OCI-M1 (cell line): ENCODE results near the gene STARD4.
A peak's percentile ranks its signal among the peaks of the same experiment; 100 is the strongest.

Experiments used
- DNase-seq: peaks from one replicate; lab custom pipeline; 2025; lab: John Stamatoyannopoulos, UW

STARD4 gene, protein sequence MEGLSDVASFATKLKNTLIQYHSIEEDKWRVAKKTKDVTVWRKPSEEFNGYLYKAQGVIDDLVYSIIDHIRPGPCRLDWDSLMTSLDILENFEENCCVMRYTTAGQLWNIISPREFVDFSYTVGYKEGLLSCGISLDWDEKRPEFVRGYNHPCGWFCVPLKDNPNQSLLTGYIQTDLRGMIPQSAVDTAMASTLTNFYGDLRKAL

DNA sequence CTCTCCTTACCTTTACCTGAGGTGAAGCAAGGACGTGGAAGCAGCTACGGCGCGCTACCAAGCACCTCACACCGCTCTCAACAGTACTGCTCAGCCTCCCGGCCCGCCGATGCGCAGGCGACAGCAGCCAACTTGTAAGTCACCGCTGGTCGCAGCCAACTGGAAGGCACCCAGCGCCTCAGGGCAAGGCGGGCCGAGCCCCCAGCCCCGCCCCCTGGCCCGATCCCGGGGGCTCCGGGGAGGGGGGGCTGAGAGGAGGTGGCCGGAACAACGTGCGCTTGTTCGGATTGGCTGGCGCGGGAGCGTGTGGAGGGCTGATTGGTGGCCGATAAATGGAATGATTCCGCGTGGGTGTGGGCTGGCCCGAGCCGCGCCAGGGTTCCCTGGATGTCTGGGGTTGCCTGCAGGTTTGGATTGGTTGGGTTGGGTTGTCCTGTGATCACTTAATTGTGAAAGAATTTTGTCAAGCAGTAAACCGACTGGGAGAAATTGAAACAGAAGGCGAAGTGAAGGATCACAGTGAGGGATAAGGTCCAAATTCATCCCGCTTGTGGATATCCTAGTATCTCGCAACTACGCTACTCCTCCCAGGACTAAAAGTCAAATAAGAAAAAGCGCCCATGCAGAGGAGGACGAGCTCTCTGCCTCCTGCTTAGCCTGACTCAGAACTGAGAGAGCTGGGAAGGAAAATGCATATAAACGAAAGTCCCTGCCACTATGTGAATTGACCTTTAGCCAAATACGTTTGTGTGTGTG is at the start of gene STARD4:
Gene STARD4 (minus strand): TSS at position 161 of the 756 bp plus-strand sequence. CDS start 5,102 bp downstream, outside the sequence.
- peak; percentile 97 for DNase-seq

DNA sequence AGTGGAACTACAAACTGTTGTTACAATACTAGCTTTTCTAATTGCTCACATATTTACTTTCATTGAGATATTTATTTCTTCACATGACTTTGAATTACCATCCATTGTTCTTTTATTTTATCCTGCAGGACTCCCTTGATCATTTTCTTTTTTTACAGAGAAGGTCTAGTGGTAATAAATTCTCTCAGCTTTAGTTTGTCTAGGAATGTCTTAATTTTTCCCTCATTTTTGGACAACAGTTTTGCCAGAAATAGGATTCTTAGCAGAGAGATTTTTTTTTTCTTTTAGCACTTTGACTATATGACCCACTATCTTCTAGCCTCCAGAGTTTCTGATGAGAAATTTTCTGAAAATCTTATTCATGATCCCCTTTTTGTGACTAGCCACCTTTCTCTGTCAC is 47.3 kb upstream of the STARD4 start:
- no peak for DNase-seq

DNA sequence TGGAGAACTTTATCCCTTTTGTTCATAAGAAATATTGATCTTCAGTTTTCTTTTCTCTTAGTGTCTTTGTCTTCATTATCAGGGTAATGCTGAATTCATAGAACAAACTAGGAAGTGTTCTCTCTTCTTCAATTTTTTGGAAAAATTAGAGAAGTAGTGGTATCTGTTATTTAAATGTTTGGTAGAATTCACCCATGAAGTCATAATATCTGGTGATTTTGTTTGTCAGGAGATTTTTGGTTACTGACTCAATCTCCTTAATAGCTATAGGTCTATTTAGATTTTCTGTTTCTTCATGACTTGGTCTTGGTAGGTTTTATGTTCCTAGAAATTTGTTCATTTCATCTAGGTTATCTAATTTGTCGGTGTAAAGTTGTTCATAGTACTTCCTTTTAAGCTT is 45.4 kb upstream of the STARD4 start:
- DNase-seq, result no peak

DNA sequence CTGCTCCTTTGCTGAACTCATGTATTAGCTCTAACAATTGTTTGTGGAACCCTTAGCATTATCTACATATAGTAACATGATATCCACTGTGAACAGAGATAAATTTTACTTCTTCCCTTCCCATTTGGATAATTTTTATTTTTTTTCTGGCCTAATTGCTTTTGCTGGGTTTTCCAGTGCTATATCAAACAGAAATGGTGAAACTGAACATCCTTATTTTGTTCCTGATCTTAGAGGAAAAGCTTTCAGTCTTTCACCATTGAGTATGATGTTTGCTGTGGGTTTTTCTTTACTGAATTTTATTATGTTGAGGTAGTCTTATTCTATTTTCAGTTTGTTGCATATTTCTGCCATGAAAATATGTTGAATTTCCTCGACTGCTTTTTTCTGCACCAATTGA is 44.8 kb upstream of the STARD4 start:
- no peak for DNase-seq

DNA sequence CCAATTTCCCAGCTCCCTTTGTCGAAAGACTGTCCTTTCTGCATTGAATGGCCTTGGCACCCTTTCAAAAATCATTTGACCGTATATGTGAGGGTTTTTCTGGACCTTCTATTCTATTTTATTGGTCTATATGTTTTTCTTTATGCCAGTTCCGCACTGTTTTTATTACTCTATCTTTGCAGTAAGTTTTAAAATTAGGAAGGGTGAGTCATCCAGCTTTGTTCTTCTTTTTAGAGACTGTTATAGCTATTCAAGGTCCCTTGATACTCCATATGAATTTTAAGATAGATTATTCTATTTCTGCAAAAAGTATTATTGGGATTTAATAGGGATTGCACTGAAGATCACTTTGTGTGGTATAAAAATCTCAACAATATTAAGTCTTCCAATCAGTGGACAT is 44.2 kb upstream of the STARD4 start:
- DNase-seq, result no peak

DNA sequence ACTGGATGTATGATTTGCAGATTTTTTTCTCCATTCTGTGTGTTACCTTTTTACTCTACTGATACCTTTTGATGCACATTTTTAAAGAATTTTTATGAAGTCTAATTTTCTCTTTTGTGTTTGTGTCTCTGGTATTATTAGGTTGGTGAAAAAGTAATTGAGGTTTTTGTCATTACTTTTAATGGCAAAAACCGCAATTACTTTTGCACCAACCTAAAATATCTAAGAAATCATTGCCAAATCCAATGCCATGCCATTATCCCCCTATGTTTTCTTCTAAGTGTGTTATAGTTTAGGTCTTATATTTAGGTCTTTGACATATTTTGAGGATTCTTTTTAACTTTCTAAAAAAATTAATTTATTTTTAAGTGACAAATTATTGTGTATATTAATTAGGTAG is 43.4 kb upstream of the STARD4 start:
- DNase-seq, result no peak

DNA sequence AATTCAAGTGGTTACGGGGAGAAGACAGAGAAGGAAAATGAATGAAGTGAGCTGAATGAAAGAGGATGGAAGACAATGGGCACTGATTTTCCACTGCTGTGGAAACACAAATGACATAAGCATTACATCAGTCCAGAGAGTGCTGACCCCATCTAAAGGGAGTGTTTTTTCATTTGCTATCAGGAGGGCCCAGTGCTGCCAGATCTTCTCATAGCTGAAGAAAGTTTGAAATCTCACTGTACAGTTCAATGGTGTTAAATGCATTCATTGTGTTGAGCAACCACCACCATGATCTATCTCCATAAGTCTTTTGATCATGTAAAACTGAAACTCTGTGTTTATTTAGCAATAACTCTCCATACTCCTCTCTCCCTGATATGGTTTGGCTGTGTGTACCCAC is 41.5 kb upstream of the STARD4 start:
- peak; percentile 8 for DNase-seq

DNA sequence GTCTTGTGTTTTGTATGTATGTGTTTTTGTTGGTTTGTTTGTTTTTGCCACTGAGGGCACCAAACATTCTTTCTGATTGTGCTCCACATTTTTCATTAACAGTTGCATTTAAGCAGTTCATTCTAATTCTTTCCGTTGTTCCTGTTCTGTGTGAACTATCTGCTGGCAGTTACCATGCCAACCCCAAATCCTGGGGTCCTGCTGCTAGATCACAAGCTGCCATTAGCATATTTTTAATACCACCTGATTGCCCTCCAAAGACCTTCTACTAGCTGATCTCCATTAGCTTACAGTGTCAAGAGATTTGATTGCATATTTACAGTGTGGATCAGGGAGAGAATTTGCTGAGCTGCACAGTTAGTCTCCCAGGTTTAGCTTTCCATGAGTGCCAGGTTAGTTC is 40.6 kb upstream of the STARD4 start:
- DNase-seq, result no peak

DNA sequence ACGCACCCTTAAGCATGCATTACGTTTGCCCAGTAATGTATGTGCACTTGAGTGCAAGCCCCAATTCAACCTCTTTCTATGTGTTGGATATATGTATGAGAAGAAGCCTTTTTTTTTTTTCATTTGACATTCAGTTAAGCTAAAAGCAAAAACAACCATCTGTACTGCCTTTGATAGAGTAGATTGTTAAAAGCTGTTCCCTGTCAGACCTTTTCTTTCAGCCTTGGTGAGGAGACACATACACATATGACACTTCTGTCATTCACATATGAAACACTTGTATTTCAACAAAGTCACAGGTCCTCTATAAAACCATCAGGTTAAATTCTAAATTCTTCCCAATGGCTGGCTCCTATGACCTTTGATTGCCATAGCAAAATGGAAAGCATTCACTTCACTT is 40.2 kb upstream of the STARD4 start:
- no peak for DNase-seq

DNA sequence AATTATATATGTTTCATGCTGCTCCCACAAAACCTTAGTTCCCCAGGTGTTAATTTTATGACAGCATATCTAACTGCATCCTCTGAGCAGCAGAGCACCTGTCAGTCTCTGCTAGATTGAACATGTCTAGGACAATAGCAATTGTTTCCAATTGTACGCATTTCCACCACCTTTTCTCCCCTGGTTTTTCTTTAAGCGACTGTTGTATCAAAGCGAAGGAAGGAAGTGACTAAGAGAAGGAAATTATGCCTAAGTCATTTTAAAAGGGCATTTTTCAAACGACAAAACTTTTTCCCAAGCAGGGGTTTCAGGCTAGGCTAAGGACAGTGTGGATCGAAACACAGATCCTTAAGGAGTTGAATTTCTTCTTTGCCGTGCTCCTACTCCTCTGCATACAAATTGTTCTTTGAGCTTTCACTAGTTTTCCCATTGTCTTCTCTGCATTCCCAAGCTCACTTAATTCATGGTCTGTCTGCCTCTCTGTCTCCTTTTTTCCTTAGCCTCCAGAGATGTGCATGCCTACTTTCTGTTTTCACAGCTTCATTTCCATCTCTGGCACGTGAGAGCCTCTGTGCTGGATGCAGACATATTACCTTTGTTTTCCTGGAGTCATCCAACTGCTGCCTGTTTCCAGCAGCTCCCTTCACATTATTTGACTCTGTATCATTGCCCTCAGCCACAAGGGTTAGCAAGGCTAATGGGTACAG is 39.4 kb upstream of the STARD4 start:
- no peak for DNase-seq

DNA sequence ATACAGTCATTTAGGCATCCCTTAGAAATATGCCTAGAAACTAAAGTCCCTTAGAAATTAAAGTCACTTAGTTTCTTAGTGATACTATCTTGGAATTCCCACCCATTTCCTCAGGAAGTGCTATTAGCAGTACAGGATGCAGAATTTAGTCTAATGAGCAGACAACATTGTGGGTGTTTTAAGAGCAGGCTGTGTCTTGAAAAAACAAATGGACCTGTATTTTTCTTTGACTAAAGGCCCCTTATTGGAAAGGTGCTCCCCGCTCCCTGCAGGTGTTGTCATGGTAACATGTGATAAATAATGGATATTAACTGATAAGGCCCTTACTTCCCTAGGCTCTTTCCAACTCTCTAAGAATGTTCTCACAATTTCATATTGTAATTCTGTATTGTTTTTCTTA is 38.8 kb upstream of the STARD4 start:
- no peak for DNase-seq

DNA sequence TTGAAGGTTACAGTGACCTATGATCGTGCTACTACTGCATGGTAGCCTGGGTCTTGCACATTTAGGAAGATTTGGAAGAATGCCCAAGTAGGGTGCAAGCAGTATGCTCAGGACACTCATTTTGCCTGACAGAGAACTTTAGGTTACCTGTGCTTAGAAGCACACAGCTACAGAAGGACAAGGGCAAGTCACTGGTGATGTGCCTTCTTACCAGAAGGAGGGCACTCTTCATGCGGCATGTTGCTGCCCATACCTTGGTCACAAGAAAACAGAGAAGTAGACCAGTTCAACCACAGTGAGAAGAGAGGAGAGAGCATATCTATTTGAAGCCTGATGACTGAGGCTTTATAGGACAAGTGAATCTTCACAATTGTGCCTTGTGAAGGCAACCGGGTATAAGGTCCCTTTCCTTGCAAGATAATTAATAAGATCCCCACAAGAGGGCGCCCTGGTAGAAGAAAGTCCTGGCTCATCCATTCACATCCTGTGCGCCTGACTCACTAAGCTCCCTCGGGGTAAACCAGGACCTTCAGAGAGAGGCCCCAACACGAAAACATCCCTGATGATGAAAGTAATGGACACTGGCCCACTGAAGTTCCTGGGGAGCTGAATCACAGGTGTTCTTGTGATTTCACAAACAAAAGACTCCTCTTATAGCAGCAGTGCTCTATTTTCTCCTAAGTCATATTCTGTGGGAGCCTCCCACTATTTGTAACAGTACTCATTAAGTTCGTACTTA is 38.1 kb upstream of the STARD4 start:
- peak; percentile 89 for DNase-seq

DNA sequence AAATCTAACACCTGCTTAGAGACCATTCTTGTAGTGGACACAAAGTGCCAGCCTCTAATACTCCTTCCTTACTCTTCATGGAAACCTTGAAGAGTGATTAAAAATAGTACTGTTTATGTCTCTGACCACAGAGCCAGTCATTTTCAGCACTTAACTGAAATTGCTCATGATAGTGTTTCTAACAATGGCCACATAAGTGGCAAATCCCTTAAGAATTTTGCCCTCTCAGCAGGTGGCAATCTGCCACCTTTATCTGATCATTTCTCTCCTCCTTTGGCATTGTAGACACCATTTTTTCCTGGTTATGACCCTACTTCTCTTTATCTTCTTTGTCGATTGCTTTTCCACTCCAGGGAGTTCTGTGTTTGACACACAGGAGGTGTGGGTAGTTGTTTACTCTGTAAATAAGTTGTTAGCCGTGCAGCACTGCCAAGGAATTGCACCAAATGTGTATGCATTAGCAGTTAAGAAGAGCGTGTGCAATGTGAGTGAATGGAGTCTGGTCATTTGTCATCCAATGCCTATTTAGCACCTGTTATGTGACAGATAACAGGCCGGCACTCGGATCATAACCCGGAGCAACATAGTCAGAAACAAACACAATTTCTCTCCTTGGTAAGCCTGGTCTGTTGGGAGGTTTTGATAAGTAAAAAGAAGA is 36.8 kb upstream of the STARD4 start:
- no peak for DNase-seq

DNA sequence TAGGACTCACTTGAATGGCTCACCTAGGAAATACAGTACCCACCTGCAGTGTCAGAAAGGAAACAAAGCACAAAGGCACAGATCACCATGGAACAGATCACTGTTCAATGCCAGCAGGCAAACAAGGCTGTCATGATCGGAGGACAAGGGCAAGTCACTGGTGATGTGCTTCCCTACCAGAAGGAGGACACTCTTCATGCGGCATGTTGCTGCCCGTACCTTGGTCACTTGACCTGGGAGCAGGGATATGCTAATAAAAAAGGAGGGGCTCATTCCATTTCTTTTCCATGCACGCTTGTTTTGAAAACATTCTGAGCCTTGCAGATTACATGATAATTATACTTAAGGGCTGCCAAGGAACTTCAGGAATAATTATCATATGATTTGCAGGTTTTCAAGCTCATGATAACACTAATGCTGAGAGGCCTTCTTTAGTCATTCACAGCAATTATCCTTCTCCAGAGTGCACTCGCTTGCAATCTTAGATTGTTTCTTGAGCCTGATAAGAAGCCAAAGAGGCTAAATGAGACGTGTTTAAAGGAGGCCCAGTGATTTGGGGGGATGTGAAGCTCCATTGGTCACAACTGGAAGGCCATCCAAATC is 36.1 kb upstream of the STARD4 start:
- DNase-seq, result no peak

DNA sequence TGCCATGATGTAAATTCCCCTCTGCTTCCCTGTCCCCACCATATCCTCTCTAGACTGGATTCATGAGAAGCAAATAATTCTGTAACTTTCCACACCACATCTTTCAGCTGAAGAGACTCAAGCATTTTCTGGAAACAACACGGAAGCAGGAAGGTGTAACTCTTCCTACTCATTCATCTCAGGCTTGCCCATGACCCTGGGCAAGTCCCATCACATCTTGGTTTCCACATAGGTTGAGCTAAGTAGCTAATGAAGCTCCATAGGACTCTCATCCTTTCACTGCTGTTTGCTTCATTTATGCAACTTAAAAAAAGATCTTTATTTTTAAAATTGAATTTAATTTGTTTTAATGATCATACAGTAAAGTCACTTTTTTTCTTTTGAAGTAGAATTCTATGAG is 32.7 kb upstream of the STARD4 start:
- DNase-seq, result no peak

DNA sequence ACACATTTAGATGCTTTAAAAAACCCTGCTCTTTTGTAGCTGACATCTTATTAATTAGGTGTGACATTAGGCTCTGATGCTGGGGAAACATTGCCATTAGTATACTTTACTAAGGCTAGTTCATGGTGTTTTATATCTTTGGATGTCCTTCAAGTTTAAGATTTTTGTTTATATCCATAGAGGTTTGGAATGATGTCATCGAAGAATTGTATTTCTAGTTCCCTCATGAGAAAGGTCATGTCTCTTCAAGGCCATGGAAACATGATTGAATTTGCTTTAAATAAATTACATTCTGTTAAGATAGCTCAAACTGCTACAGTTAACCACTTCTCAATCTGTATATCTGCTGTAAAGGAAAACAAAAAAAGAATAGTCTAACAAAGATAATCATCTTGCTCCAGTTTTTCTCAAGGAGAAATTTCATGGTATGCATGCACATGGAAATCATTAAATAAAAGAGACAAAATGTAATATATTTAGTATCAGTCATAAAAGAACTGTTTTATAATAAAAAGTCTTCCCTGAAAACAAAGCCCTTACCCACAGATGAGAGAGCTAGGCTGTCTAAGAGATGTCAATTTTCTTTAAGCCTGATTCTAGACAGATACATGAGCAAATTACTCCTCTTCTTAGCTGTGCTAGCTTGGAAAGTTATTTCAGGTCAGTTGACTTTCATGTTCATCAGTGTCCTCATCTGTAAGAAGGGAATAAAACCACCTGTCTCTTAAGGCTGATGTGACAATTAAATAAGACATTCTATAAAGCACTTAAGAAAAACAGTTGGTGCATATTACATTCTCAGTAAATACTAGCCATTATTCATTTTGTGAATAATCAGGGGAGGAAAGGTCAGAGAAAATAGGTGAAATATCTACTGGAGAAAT is 25.0 kb upstream of the STARD4 start:
- no peak for DNase-seq

DNA sequence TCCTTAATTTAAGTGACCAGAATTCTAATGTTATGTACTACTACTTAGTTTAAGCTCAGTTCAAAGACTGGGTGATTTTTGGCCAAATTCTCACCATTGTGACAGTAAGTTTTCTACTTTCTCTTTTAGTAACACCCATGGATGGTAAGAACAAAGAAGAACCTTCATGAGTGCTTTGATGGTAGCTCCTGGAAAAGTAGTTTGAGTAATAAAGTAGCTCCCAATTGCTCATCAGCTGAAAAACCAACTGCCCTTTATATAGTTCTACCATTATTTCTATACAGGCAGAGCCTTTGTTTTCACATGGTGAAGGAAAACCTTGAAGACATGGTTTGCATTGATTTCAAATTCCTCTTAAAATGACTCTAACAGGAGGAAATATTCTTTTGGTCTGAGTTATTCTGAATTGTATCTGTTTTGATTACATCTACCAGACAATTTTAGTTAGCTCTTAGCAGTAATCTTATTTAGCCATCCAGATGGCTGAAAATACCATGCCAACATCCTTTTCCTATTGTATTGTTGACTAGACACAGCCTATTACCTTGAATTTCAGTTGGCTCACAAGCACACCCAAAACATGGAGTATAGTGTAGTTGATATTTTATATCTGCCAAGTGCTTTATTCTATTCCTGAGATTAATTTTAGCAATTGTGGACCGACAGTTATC is 23.7 kb upstream of the STARD4 start:
- DNase-seq, result no peak

DNA sequence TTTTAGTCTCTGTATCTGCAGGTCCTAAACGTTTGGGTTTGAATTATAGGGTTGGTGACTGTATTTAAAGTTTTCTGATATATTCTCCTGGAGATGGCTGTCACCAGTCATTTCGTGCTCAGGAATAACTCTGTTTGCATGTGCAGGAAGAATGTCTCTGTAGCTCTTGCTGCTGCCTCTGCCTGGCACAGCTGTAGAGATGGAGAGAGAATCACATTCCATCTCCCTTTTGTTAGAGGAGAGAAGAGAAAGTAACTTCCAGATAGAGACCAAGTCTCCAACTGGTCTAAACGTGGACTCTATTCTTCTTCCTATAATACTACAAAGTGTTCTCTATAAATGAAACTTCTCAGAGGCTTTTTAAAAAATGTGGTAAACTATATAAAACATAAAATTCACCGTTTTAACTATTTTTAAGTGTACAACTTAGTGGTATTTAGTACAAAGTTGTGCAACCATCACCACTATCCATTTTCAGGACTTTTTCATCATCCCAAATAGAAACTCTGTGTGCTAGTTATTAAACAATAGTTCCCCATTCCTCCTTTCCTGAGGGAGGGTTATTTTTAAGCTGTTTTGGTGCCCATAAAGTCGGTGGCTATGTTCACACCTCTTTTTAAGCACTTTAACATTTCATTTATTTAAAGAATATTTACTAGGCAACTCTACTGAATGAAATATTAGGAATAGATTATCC is 20.7 kb upstream of the STARD4 start:
- no peak for DNase-seq

DNA sequence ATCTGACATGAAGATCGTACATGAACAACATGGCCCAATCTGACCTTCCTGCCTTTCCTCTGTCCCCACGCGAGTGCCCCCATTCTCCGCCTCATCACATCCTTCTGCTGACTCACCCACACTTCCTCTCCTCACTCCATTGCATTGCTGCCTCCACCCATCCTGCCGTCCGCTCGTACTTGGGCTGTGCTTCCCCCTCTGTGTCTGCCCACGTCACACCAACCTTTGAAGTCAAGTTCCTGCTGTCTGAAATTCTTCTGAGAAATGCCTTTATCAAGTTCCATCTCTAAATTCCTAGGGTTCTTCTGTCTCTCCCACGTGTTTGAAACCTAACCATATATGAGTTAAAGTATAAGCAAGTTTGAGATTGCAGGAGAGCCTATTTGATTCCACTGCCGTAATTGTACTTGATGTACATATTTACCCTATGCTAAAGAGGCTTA is 18.0 kb upstream of the STARD4 start:
- DNase-seq, result peak; percentile 96
